Lower lobe of right lung (tissue), 2 donors: ENCODE data around the gene TRPV4. TPM values are rescaled to one million over a fixed set of nuclear protein-coding genes. Genes with fewer than 3 reads are reported as not detected.

Experiments used
- ATAC-seq, 2 donors: fragments of 200-7000 bp; cut with Tn5 transposase; one replicate each; pipeline ENCODE4 v1.9.1; 2020 to 2022; ENCODE audit warnings: mild to moderate bottlenecking in 2 of 2, moderate library complexity in 2 of 2
- DNase-seq: peaks from one replicate; pipeline ENCODE4 v3.0.0-alpha.2; 2020
- H3K27ac ChIP-seq: fragments of 200-600 bp; one replicate; pipeline ENCODE4 v1.8.0; 2022
- H3K27me3 ChIP-seq: fragments of 200-600 bp; one replicate; pipeline ENCODE4 v1.8.0; 2022; ENCODE audit warnings: low read depth
- H3K36me3 ChIP-seq: fragments of 200-600 bp; one replicate; pipeline ENCODE4 v1.8.0; 2022; ENCODE audit warnings: mild to moderate bottlenecking
- H3K4me1 ChIP-seq: fragments of 200-600 bp; one replicate; pipeline ENCODE4 v1.8.0; 2022
- H3K4me3 ChIP-seq: fragments of 200-600 bp; one replicate; pipeline ENCODE4 v1.8.0; 2022; ENCODE audit warnings: mild to moderate bottlenecking
- H3K9me3 ChIP-seq: fragments of 200-600 bp; one replicate; pipeline ENCODE4 v1.8.0; 2022
- intact Hi-C: fragments of 100-400 bp; cut with DNase I; formaldehyde crosslinking; loops from one replicate; pipeline ENCODE4 v1.11.0; 2022
- total RNA-seq: library from RNA; stranded (reverse); fragmentation: NEBNext Ultra II Directional; extraction: Animal tissue kit (Norgen Biotek cat#: 25700); gene quantifications from one replicate; pipeline ENCODE4 v1.2.1, GENCODE V29; 2021
- TF ChIP-seq, protein P1 (sequence below): fragments of 200-600 bp; IDR thresholded peaks from one replicate; pipeline ENCODE4 v1.8.0; 2022; ENCODE audit warnings: antibody characterized with exemption, mild to moderate bottlenecking
- donor health status: DM: no; HTN: yes; CAD: no; lungs with severe emphysema.

The TRPV4 gene
- total RNA-seq, 1 donor from 2014 or later: 7.7 TPM

DNA sequence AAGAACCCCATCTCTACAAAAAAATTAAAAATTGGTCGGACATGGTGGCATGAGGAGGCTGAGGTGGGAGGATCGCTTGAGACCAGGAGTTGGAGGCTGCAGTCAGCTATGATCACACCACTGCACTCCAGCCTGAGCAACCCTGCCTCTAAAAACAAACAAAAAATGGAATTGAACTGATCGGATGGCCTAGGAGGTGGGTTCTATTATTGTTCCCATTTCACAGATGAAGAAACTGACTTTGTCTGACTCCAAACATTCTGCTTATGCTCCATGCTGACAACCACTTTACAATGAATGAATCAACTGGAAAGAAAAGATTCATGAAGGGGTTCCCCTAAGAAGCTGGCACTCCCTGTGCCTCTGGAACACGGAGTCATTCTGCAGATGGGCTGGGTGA, 47.3 kb downstream of the TRPV4 start:
- no peak for ATAC-seq

DNA sequence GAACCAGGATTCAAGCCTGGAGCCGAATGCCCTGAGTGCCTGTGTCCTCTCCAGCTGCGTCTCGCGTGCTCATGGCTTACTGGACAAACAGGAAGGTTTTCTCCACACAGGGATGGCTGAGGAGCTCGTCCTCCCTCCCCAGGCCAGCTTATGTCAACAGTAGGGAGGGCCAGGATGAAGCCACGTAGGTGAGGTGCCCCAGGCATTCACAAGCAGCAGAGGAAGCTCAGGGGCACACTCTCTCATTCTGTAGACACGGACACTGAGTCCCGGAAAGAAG, 49.3 kb downstream of the TRPV4 start:
- Histone ChIP-seq H3K9me3 (no peaks in the 10 kb centered on the region), H3K36me3 (no peaks in the 10 kb centered on the region), H3K4me1 (no peaks in the 10 kb centered on the region), H3K4me3 (no peak overlapping the region), H3K27ac (no peak overlapping the region), H3K27me3 (peaks cover 4% of the 10 kb centered on the region)
- TF ChIP-seq, protein P1, sequence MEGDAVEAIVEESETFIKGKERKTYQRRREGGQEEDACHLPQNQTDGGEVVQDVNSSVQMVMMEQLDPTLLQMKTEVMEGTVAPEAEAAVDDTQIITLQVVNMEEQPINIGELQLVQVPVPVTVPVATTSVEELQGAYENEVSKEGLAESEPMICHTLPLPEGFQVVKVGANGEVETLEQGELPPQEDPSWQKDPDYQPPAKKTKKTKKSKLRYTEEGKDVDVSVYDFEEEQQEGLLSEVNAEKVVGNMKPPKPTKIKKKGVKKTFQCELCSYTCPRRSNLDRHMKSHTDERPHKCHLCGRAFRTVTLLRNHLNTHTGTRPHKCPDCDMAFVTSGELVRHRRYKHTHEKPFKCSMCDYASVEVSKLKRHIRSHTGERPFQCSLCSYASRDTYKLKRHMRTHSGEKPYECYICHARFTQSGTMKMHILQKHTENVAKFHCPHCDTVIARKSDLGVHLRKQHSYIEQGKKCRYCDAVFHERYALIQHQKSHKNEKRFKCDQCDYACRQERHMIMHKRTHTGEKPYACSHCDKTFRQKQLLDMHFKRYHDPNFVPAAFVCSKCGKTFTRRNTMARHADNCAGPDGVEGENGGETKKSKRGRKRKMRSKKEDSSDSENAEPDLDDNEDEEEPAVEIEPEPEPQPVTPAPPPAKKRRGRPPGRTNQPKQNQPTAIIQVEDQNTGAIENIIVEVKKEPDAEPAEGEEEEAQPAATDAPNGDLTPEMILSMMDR: no peak
- no peak for ATAC-seq
- DNase-seq: no peak
- intact Hi-C loops: no loop called here

More for the DNA sequence above, 47.3 kb downstream of the TRPV4 start:
- Histone ChIP-seq H3K36me3 (no peaks in the 10 kb centered on the region), H3K9me3 (no peaks in the 10 kb centered on the region), H3K27ac (no peak overlapping the region), H3K4me1 (no peaks in the 10 kb centered on the region), H3K4me3 (no peak overlapping the region), H3K27me3 (peaks cover 4% of the 10 kb centered on the region)
- intact Hi-C loops: no loop called here
- no peak for DNase-seq
- TF ChIP-seq, protein P1: no peak

- peaks cover 4% of the 10 kb centered on the region for H3K27me3 ChIP-seq
- H3K4me1 ChIP-seq: no peaks in the 10 kb centered on the region
- intact Hi-C loops: no loop called here
- H3K4me3 ChIP-seq: no peak overlapping the region
- no peak overlapping the region for H3K27ac ChIP-seq
- H3K9me3 ChIP-seq: no peaks in the 10 kb centered on the region
- no peaks in the 10 kb centered on the region for H3K36me3 ChIP-seq
- TF ChIP-seq, protein P1: no peak
- no peak for ATAC-seq
- DNase-seq: no peak
Observed at GRCh38 chr12:109783135-109783964, 49.8 kb downstream of the TRPV4 start.

DNA sequence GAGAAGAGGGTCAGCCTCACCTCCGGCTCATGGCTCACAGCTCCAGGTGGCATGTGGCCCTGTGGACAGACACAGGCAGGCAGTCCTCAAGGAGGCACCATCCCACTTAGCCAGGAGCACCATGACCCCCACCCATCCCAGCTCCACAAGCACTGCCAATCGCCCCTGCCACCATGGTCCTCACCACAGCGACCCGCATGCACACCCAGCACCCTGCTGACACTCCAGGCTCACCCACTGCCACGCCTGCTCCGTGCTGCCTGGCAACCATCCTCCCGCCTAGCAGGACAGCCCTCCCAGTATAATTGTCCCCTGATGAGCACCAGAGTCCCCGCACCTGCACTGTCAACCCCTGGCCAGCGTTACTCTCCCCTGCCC, 50.9 kb downstream of the TRPV4 start:
- Histone ChIP-seq H3K4me3 (no peak overlapping the region), H3K9me3 (no peaks in the 10 kb centered on the region), H3K36me3 (no peaks in the 10 kb centered on the region), H3K27me3 (peaks cover 4% of the 10 kb centered on the region), H3K4me1 (no peaks in the 10 kb centered on the region), H3K27ac (no peak overlapping the region)
- no peak for ATAC-seq
- no peak for DNase-seq
- intact Hi-C loops: no loop called here
- TF ChIP-seq, protein P1: no peak

DNA sequence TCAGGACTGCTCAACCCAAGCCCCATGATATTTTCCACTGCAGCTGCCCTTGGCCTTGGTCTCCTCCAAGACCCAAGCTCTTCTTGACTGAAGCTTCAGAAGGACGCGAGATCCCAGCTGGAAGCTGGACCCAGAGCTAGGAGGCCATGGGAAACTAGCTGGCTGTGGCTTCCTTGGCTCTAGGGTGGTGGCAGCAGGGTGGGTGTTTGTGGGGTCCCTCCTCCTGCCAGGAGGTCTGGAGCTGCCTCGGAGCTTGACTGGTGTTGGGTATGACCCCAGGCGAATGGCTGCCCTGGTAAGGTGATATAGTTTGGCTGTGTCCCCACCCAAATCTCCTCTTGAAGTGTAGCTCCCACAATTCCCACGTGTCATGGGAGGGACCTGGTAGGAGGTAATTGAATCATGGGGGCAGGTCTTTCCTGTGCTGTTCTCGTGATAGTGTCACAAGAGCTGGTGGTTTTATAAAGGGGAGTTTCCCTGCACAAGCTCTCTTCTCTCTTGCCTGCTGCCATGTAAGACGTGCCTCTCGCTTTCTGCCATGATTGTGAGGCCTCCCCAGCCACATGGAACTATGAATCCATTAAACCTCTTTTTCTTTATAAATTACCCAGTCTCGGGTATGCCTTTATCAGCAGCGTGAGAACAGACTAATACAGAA, 51.4 kb downstream of the TRPV4 start:
- no peaks in the 10 kb centered on the region for H3K4me1 ChIP-seq
- TF ChIP-seq, protein P1: no peak
- intact Hi-C loops: no loop called here
- H3K9me3 ChIP-seq: no peaks in the 10 kb centered on the region
- ATAC-seq (no peak), DNase-seq (no peak)
- no peak overlapping the region for H3K4me3 ChIP-seq
- no peaks in the 10 kb centered on the region for H3K36me3 ChIP-seq
- H3K27ac ChIP-seq: no peak overlapping the region
- peaks cover 4% of the 10 kb centered on the region for H3K27me3 ChIP-seq
